Transverse colon (tissue), 4 donors: Measurements from ENCODE around the gene HDAC4. TPM values are rescaled to one million over a fixed set of nuclear protein-coding genes. Genes with fewer than 3 reads are reported as not detected.

Experiments used
- DNase-seq: peaks from one replicate; pipeline ENCODE4 v3.0.0-alpha.2; 2019
- H3K27ac ChIP-seq, 4 donors: fragments of 200-600 bp; sonication (generic); 2 replicates each; pipeline ENCODE4 v1.5.1; 2016 to 2018; ENCODE audit warnings: inconsistent platforms in 4 of 4
- H3K27me3 ChIP-seq: fragments of 200-600 bp; sonication (generic); 2 replicates; pipeline ENCODE4 v1.5.1; 2017; ENCODE audit warnings: inconsistent platforms
- H3K36me3 ChIP-seq, 4 donors: fragments of 200-600 bp; sonication (generic); 2 replicates each; pipeline ENCODE4 v1.5.1; 2017 to 2019; ENCODE audit warnings: inconsistent platforms in 4 of 4
- H3K4me1 ChIP-seq, 4 donors: fragments of 200-600 bp; sonication (generic); 2 replicates each; pipeline ENCODE4 v1.5.1; 2017 to 2020; ENCODE audit warnings: inconsistent platforms in 4 of 4
- H3K4me3 ChIP-seq, 4 donors: fragments of 200-600 bp; sonication (generic); 1 replicate in 1 of 4; 2 replicates in 3 of 4; pipeline versions ENCODE4 v1.5.1 to v1.6.1; 2017 to 2019; ENCODE audit warnings: inconsistent platforms in 4 of 4
- H3K9me3 ChIP-seq, 2 donors: fragments of 200-600 bp; sonication (generic); 2 replicates each; pipeline ENCODE4 v1.5.1; 2017 to 2019; ENCODE audit warnings: inconsistent platforms in 2 of 2
- EP300 ChIP-seq: sonication (generic); formaldehyde crosslinking; IDR thresholded peaks from one replicate; pipeline ENCODE4 v1.6.1; 2017; ENCODE audit warnings: antibody characterized with exemption, low read depth
- POLR2A ChIP-seq: fragments of 450-650 bp; IDR thresholded peaks from one replicate; pipeline ENCODE4 v1.6.1; 2016; ENCODE audit warnings: antibody characterized with exemption, mild to moderate bottlenecking, moderate library complexity
- POLR2AphosphoS5 ChIP-seq, 3 donors: sonication (generic); formaldehyde crosslinking; IDR thresholded peaks; one replicate each; pipeline ENCODE4 v1.6.1; 2016; ENCODE audit warnings: antibody characterized with exemption in 3 of 3
- WGBS, 2 donors: methylation state at CpG; one replicate each; pipeline ENCODE4 v1.1.5; 2018; ENCODE audit warnings: low coverage in 1 of 2; 5-methylcytosine and 5-hydroxymethylcytosine counted together
- in situ Hi-C, 4 donors: fragments of 200-750 bp; cut with MboI; loops; one replicate each; pipeline versions ENCODE4 v1.15.0 to v1.15.1; 2017; ENCODE audit warnings: low sequenced_read_pairs in 3 of 4, low pct_ligation_motif_present in 1 of 4, low pct_unique_long_range_greater_than_20kb in 1 of 4
- intact Hi-C: fragments of 100-400 bp; cut with DNase I; formaldehyde crosslinking; loops from one replicate; pipeline ENCODE4 v1.15.1; 2023; ENCODE audit warnings: low total_unique reads
- total RNA-seq, 4 donors: library from RNA; depleted of rRNA; stranded (reverse); fragments of >200 nt; gene quantifications; one replicate each; pipeline ENCODE4 v1.1.0, GENCODE V29; 2016
- TF ChIP-seq, protein P1 (sequence below), 5 experiments: fragments of 200-600 bp in 3 of 5; fragments of 450-650 bp in 2 of 5; sonication (generic) in 3 of 5; IDR thresholded peaks; 1 replicate in 2 of 5; 2 replicates in 3 of 5; pipeline ENCODE4 v1.5.1; 2016 to 2017; ENCODE audit warnings: antibody characterized with exemption in 5 of 5, inconsistent platforms in 3 of 5, mild to moderate bottlenecking in 2 of 5, moderate library complexity in 1 of 5

The HDAC4 gene
- total RNA-seq, 4 donors from 2014 or later: 33.9 to 192 (median 112) TPM

DNA sequence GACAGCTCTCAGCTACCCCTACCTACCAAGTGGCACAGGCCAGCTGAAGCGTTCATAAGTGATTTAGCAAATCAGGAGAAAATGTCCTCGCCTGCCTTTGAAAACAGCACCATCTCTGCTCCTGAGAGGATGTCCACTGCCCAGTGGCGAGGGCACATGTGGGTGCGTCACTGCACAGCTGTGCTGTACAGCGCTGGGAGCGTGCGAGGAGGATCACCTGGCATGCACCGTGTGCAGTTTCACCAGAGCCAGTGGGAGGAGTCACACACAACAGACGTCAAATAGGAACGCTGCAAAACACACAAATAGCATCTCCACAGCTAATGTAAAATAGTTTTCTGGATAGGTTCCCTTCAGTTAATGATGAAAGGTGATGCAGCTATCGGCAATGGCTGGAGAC lies 154.1 kb downstream of the HDAC4 start:
- H3K27ac ChIP-seq: peak overlapping the region; percentile 71 to 83 (median 73)
- DNase-seq: peak; percentile 56
- intact Hi-C loops: no loop called here
- no peaks in the 10 kb centered on the region for H3K9me3 ChIP-seq
- TF ChIP-seq, protein P1, sequence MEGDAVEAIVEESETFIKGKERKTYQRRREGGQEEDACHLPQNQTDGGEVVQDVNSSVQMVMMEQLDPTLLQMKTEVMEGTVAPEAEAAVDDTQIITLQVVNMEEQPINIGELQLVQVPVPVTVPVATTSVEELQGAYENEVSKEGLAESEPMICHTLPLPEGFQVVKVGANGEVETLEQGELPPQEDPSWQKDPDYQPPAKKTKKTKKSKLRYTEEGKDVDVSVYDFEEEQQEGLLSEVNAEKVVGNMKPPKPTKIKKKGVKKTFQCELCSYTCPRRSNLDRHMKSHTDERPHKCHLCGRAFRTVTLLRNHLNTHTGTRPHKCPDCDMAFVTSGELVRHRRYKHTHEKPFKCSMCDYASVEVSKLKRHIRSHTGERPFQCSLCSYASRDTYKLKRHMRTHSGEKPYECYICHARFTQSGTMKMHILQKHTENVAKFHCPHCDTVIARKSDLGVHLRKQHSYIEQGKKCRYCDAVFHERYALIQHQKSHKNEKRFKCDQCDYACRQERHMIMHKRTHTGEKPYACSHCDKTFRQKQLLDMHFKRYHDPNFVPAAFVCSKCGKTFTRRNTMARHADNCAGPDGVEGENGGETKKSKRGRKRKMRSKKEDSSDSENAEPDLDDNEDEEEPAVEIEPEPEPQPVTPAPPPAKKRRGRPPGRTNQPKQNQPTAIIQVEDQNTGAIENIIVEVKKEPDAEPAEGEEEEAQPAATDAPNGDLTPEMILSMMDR (IDR thresholded peaks at IDR 0.05): no peak
- TF ChIP-seq EP300 (no peak), POLR2A (peak; percentile 43), POLR2AphosphoS5 (IDR thresholded peaks at IDR 0.05) (peak in 2 of 3 donors; percentile 46 to 49)
- H3K4me3 ChIP-seq: peak overlapping the region in 2 of 4 donors; percentile 27 to 38
- in situ Hi-C loops: no loop called here
- WGBS, 2 donors: 60% methylated on average over 10 of the region's 11 CpGs; no CpG with 5 or more reads in 1 of the 2 donors
- H3K36me3 ChIP-seq: no peaks in the 10 kb centered on the region
- H3K4me1 ChIP-seq: peaks cover 5 to 62% (median 43%) of the 10 kb centered on the region in 4 donors
- no peaks in the 10 kb centered on the region for H3K27me3 ChIP-seq

DNA sequence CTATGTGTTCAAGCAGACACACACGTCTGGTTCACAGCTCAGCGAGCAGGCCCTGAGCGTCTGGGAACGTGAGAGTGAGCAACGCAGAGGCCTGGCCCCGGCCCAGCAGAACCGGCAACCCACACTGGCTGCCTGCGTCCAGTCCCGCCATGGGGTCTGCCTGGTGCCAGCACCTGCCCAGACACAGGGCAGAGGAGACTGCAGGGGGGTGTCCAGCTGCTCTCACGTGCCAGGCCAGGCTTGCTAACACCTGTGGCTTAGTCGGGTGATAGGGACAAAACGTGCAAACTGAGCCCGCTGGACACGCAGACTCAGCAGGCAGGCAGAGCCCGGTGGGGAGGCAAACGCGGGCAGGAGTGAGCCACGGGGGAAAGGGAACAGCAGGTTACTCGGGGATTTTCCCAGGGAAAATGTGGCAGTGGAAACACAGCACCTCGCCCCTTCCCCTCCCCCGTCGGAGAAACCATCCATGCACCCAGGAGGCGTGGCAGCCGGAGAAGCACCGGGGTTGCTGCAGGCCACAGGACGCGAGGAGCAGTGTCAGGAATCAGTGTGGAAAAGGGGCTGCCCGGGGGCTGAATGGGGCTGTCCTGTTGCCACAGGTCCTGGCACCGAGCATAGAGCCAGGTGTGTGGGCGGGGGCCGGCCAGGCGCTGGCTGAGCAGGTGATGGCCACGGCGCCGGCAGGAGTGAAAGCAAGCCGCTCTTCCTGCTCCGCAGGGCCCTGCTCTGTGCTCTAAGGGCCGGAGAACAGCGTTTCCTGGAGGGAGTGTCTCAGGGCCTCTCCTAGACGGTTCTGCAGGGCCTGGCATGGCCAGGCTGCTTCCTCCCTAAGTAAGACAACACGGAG lies 154.7 kb downstream of the HDAC4 start:
- TF ChIP-seq, protein P1 (IDR thresholded peaks at IDR 0.05): no peak
- TF ChIP-seq EP300 (no peak), POLR2AphosphoS5 (IDR thresholded peaks at IDR 0.05) (no peak), POLR2A (no peak)
- 63% methylated on average over 41 of the region's 41 CpGs; no CpG with 5 or more reads in 1 of the 2 donors for WGBS, 2 donors
- Histone ChIP-seq H3K27me3 (no peaks in the 10 kb centered on the region), H3K27ac (peak overlapping the region; percentile 71 to 83 (median 73)), H3K4me1 (peaks cover 9 to 63% (median 45%) of the 10 kb centered on the region in 4 donors), H3K4me3 (peak overlapping the region in 3 of 4 donors; percentile 3 to 38 (median 27)), H3K36me3 (no peaks in the 10 kb centered on the region), H3K9me3 (no peaks in the 10 kb centered on the region)
- intact Hi-C loops (no loop called here), in situ Hi-C loops (no loop called here)
- DNase-seq: peak; percentile 72

DNA sequence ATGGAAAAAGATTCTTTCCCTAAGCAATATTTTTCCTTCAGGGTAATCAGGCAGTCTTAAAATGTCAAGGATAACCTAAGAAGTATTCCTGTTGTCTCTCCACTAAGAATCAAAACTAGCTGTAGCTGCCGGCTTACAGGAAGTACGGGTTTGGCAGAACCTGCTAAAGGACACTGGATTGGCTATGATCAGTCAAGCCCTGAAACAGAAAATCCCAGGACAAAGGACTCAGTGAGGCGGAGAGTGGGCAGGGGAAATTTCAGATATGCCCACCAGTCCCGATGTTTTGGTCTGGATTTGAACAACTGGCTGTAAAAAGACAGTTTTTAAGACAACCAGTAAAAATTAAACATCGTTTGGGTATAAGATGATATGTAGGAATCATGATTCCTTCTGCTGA lies 155.7 kb downstream of the HDAC4 start:
- in situ Hi-C loops (no loop called here), intact Hi-C loops (no loop called here)
- DNase-seq: no peak
- 70 to 77% methylated on average over 5 of the region's 5 CpGs for WGBS, 2 donors
- no peak overlapping the region for H3K4me3 ChIP-seq
- peaks cover 11 to 68% (median 54%) of the 10 kb centered on the region in 4 donors for H3K4me1 ChIP-seq
- H3K27me3 ChIP-seq: no peaks in the 10 kb centered on the region
- H3K36me3 ChIP-seq: no peaks in the 10 kb centered on the region
- TF ChIP-seq, protein P1 (IDR thresholded peaks at IDR 0.05): no peak
- no peak for TF ChIP-seq POLR2AphosphoS5 (IDR thresholded peaks at IDR 0.05)
- no peak for TF ChIP-seq POLR2A
- no peak for TF ChIP-seq EP300
- H3K27ac ChIP-seq: peak overlapping the region; percentile 71 to 83 (median 73)
- H3K9me3 ChIP-seq: no peaks in the 10 kb centered on the region

DNA sequence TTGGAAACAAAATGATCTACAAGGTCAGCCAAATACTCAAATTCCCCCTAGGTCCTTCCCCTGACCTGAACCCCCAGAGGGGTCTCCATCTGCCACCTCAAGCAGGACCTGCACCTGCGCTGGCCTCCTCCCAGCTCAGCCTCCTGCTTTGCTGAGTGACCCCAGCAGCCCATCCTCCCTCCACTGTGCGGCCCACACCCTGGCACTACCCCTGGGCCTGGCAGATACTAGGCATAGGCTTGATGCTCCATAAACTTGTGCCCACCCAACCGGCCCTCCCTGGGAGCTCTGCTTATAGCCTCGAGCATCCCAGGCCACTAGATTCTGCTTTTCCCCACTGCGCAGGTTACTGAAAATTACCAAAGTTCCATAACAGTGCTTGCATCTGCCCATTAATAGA lies 156.2 kb downstream of the HDAC4 start:
- H3K4me1 ChIP-seq: peaks cover 11 to 71% (median 57%) of the 10 kb centered on the region in 4 donors
- no peaks in the 10 kb centered on the region for H3K27me3 ChIP-seq
- DNase-seq: no peak
- H3K4me3 ChIP-seq: no peak overlapping the region
- TF ChIP-seq EP300: no peak
- TF ChIP-seq, protein P1 (IDR thresholded peaks at IDR 0.05): no peak
- no peak for TF ChIP-seq POLR2A
- no peak for TF ChIP-seq POLR2AphosphoS5 (IDR thresholded peaks at IDR 0.05)
- H3K9me3 ChIP-seq: no peaks in the 10 kb centered on the region
- H3K27ac ChIP-seq: peak overlapping the region; percentile 7 to 83 (median 40)
- H3K36me3 ChIP-seq: no peaks in the 10 kb centered on the region
- intact Hi-C loops (no loop called here), in situ Hi-C loops (no loop called here)
- 80 to 85% methylated on average over 1 to 5 of the region's 5 CpGs for WGBS, 2 donors
